PC-3 (cell line): Measurements from ENCODE around the gene PDSS1. TPM values are rescaled to one million over a fixed set of nuclear protein-coding genes. Genes with fewer than 3 reads are reported as not detected.

Source experiments
- ATAC-seq: fragments of 200-7000 bp; cut with Tn5 transposase; 2 replicates; pipeline ENCODE4 v1.9.1; 2020; ENCODE audit warnings: mild to moderate bottlenecking, moderate library complexity
- BruUV-seq: library from RNA; stranded (reverse); fragments of 400-500 nt; replicated peaks from 2 replicates; lab custom pipeline; 2021; lab: Mats Ljungman, UMichigan
- CTCF ChIA-PET: fragments of 300-600 bp; sonication (Branson Sonifier 250); formaldehyde crosslinking; loops from one replicate; lab custom pipeline; 2022; ENCODE audit warnings: antibody characterized with exemption; lab: Charles Lee
- POLR2A ChIA-PET: fragments of 300-600 bp; sonication (Branson Sonifier 250); formaldehyde crosslinking; loops from one replicate; lab custom pipeline; 2022; ENCODE audit warnings: antibody characterized with exemption; ENCODE audit not compliant: unreplicated experiment; lab: Charles Lee
- DNase-seq: peaks from one replicate; pipeline ENCODE4 v3.0.0-alpha.2; 2015
- H2AFZ ChIP-seq: fragments of 300-600 bp; sonication (generic); 2 replicates; pipeline ENCODE4 v1.6.0; 2016; ENCODE audit warnings: antibody characterized with exemption, low read length
- H3F3A ChIP-seq: fragments of 300-600 bp; sonication (generic); one replicate; pipeline ENCODE4 v1.6.0; 2017; ENCODE audit warnings: antibody characterized with exemption, low read length, control low read depth, mild to moderate bottlenecking; ENCODE audit not compliant: unreplicated experiment
- H3K27ac ChIP-seq: fragments of 300-600 bp; sonication (generic); 2 replicates; pipeline ENCODE4 v1.5.1; 2016; ENCODE audit warnings: mild to moderate bottlenecking, low read length
- H3K27me3 ChIP-seq: fragments of 300-600 bp; sonication (generic); 2 replicates; pipeline ENCODE4 v1.6.1; 2016; ENCODE audit warnings: low read length, mixed read lengths
- H3K36me3 ChIP-seq: fragments of 300-600 bp; sonication (generic); 2 replicates; pipeline ENCODE4 v1.6.1; 2016; ENCODE audit warnings: low read depth, mixed run types, low read length, mixed read lengths
- H3K4me1 ChIP-seq: fragments of 300-600 bp; sonication (generic); 2 replicates; pipeline ENCODE4 v1.5.1; 2016; ENCODE audit warnings: low read length; ENCODE audit not compliant: insufficient read depth
- H3K4me2 ChIP-seq: fragments of 300-600 bp; sonication (generic); 2 replicates; pipeline ENCODE4 v1.6.0; 2016; ENCODE audit warnings: low read length
- H3K4me3 ChIP-seq: fragments of 300-600 bp; sonication (generic); 2 replicates; pipeline ENCODE4 v1.5.1; 2016; ENCODE audit warnings: mild to moderate bottlenecking, low read length, mixed read lengths
- H3K79me2 ChIP-seq: fragments of 300-600 bp; sonication (generic); 2 replicates; pipeline ENCODE4 v1.6.1; 2017; ENCODE audit warnings: low read length, mixed read lengths
- H3K9ac ChIP-seq: fragments of 300-600 bp; sonication (generic); 2 replicates; pipeline ENCODE4 v1.6.0; 2016; ENCODE audit warnings: mild to moderate bottlenecking, low read length
- H3K9me2 ChIP-seq: fragments of 300-600 bp; sonication (generic); replicated peaks from 2 replicates; pipeline ENCODE4 v1.6.1; 2016; ENCODE audit warnings: mixed run types, low read length, mixed read lengths
- H3K9me3 ChIP-seq: fragments of 300-600 bp; sonication (generic); 2 replicates; pipeline ENCODE4 v1.6.1; 2016; ENCODE audit warnings: low read length, mixed read lengths
- H4K20me1 ChIP-seq: fragments of 300-600 bp; sonication (generic); 2 replicates; pipeline ENCODE4 v1.6.1; 2016; ENCODE audit warnings: low read length, mixed read lengths
- CTCF ChIP-seq: fragments of 300-600 bp; sonication (generic); conservative IDR thresholded peaks from 2 replicates; pipeline ENCODE4 v1.5.1; 2017; ENCODE audit warnings: antibody characterized with exemption, low read depth, mild to moderate bottlenecking, low read length
- EZH2 ChIP-seq: fragments of 300-600 bp; sonication (generic); IDR thresholded peaks from one replicate; pipeline ENCODE4 v1.6.1; 2017; ENCODE audit warnings: antibody characterized with exemption, mild to moderate bottlenecking, low read length; ENCODE audit not compliant: unreplicated experiment
- EZH2phosphoT487 ChIP-seq: fragments of 300-600 bp; sonication (generic); IDR thresholded peaks from 2 replicates; pipeline ENCODE4 v1.6.1; 2018; ENCODE audit warnings: mild to moderate bottlenecking, antibody characterized with exemption, low read length, borderline replicate concordance
- intact Hi-C: fragments of 100-400 bp; cut with micrococcal nuclease; formaldehyde crosslinking; loops from 2 replicates; pipeline ENCODE4 v1.9.0; 2023
- total RNA-seq: library from RNA; depleted of rRNA; stranded (reverse); fragments of >200 nt; gene quantifications from 2 replicates; pipeline ENCODE4 v1.2.3, GENCODE V29; 2014; rRNA removed

The PDSS1 gene
- total RNA-seq, 1 experiment from 2014 or later, result 16.8 TPM

GRCh38 chr10:26790221-26790995, 92.9 kb downstream of the PDSS1 start:
- CTCF ChIA-PET, result no interaction called here

GRCh38 chr10:26792758-26793495, 95.4 kb downstream of the PDSS1 start:
- H4K20me1 ChIP-seq, result no peaks in the 10 kb centered on the region
- no TSS peak for BruUV-seq
- no peak overlapping the region for H3K27ac ChIP-seq
- H3K9ac ChIP-seq, result no peak overlapping the region
- POLR2A ChIA-PET, result no interaction called here
- no peak overlapping the region for H2AFZ ChIP-seq
- no peak overlapping the region for H3K4me3 ChIP-seq
- H3K79me2 ChIP-seq, result peaks cover 8% of the 10 kb centered on the region; the same call in 1 of the 2 replicates
- no peak for TF ChIP-seq EZH2phosphoT487
- no peak for TF ChIP-seq CTCF
- TF ChIP-seq EZH2, result no peak
- no peak overlapping the region for H3K4me2 ChIP-seq
- no peaks in the 10 kb centered on the region for H3F3A ChIP-seq
- CTCF ChIA-PET, result no interaction called here
- no peaks in the 10 kb centered on the region for H3K27me3 ChIP-seq
- H3K4me1 ChIP-seq, result no peaks in the 10 kb centered on the region
- intact Hi-C loops, result no loop called here
- no peaks in the 10 kb centered on the region for H3K36me3 ChIP-seq
- no peaks in the 10 kb centered on the region for H3K9me3 ChIP-seq
- ATAC-seq (no peak), DNase-seq (no peak)
- H3K9me2 ChIP-seq, result no peaks in the 10 kb centered on the region

More at GRCh38 chr10:26790221-26790995, 92.9 kb downstream of the PDSS1 start:
- Histone ChIP-seq H3K36me3 (no peaks in the 10 kb centered on the region), H3K27ac (no peak overlapping the region), H3K9ac (no peak overlapping the region), H3F3A (no peaks in the 10 kb centered on the region), H3K4me1 (no peaks in the 10 kb centered on the region), H2AFZ (no peak overlapping the region), H4K20me1 (no peaks in the 10 kb centered on the region), H3K27me3 (no peaks in the 10 kb centered on the region), H3K9me2 (no peaks in the 10 kb centered on the region), H3K79me2 (peaks cover 8% of the 10 kb centered on the region; the same call in 1 of the 2 replicates), H3K9me3 (no peaks in the 10 kb centered on the region), H3K4me2 (no peak overlapping the region), H3K4me3 (no peak overlapping the region)
- intact Hi-C loops, result no loop called here
- peak; percentile 28 for DNase-seq
- no peak for TF ChIP-seq EZH2phosphoT487
- TF ChIP-seq EZH2, result no peak
- TF ChIP-seq CTCF, result no peak
- POLR2A ChIA-PET, result interaction anchor here (0.6 kb wide), 1 partner anchor 99 kb away, joined by 7 read pairs; no protein-coding TSS in a partner anchor
- no TSS peak for BruUV-seq
- no peak; the same call in 1 of the 2 replicates for ATAC-seq

Other genes starting within 250 kb of the PDSS1 start
- 20.7 and 25.2 TPM in 2 replicates for gene ABI1, start 163.3 kb downstream of the PDSS1 start, total RNA-seq